HUES64 (cell line): Measurements from ENCODE around the gene DPP6.

ENCODE experiments used
- H3K27ac ChIP-seq: 2 replicates; pipeline ENCODE4 v1.7.0; 2013; ENCODE audit warnings: low read depth, low read length, inconsistent platforms
- H3K27me3 ChIP-seq: 2 replicates; pipeline ENCODE4 v1.6.1; 2013; ENCODE audit warnings: mild to moderate bottlenecking, low read length; ENCODE audit not compliant: insufficient read depth
- H3K36me3 ChIP-seq: 2 replicates; pipeline ENCODE4 v1.6.1; 2013; ENCODE audit warnings: mild to moderate bottlenecking, low read length; ENCODE audit not compliant: insufficient read depth
- H3K4me1 ChIP-seq: 2 replicates; pipeline ENCODE4 v1.6.1; 2013; ENCODE audit warnings: mild to moderate bottlenecking, low read length, moderate library complexity; ENCODE audit not compliant: insufficient read depth
- H3K4me3 ChIP-seq: 2 replicates; pipeline ENCODE4 v1.5.1; 2013; ENCODE audit warnings: mild to moderate bottlenecking, low read length, moderate library complexity
- H3K9ac ChIP-seq: 2 replicates; pipeline ENCODE4 v1.6.1; 2013; ENCODE audit warnings: mild to moderate bottlenecking, low read depth, low read length
- H3K9me3 ChIP-seq: 2 replicates; pipeline ENCODE4 v1.6.1; 2013; ENCODE audit warnings: low read depth, low read length; ENCODE audit not compliant: insufficient read depth
- WGBS: fragments of 150-250, 120-280 bp; methylation state at CpG from one replicate; pipeline ENCODE4 v1.1.7; 2013; ENCODE audit warnings: missing lambda C conversion rate; 5-methylcytosine and 5-hydroxymethylcytosine counted together

Gene DPP6

DNA sequence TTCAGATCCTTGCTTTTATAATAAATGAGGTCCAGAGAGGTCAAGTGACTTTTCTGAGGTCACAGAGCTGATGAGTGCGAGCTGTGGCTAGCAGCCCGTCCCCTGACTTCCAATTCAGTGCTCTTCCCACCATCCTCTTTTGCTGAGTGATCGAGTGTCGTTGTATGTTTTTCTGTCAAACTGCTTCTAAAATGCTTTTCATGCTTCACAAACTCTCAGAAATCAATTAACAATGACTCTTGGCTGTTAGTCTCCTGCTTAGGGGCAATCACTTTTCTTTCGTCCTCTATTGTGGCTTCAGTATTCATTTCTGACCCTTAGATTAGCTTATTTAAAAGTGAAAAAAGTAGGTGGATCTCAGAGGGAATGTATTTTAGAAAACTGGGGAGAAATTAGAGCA is 423.7 kb downstream of the DPP6 start:
- 95% methylated on average over 5 of the region's 5 CpGs for WGBS
- no peaks in the 10 kb centered on the region for H3K9me3 ChIP-seq

DNA sequence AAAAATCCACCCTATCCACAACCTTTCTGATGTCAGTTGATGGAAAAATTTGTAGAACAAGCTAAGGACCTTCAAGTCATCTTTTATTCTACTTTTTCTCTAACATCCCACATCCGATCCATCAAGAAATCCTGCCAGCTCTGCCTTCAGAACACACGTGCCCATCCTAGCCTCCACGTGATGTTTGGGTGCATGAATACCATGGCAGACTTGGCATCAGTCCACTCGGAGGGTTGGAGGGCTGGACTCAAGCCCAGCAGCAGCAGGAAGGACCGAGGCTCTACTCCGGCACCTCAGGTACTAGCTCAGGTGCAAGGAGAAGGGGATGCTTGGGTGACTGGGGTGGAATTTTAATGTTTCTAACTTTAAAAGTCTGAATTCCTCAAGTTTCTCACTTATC is 428.6 kb downstream of the DPP6 start:
- Histone ChIP-seq H3K36me3 (no peaks in the 10 kb centered on the region), H3K9ac (no peak overlapping the region), H3K9me3 (no peaks in the 10 kb centered on the region), H3K27me3 (no peaks in the 10 kb centered on the region), H3K4me1 (peaks cover 9% of the 10 kb centered on the region), H3K27ac (no peak overlapping the region), H3K4me3 (no peak overlapping the region)
- 92% methylated on average over 6 of the region's 6 CpGs for WGBS

More for the DNA sequence above, 423.7 kb downstream of the DPP6 start:
- H3K36me3 ChIP-seq, result no peaks in the 10 kb centered on the region
- H3K9ac ChIP-seq, result no peak overlapping the region
- H3K27me3 ChIP-seq, result no peaks in the 10 kb centered on the region
- H3K4me1 ChIP-seq, result no peaks in the 10 kb centered on the region
- no peak overlapping the region for H3K4me3 ChIP-seq
- H3K27ac ChIP-seq, result no peak overlapping the region

DNA sequence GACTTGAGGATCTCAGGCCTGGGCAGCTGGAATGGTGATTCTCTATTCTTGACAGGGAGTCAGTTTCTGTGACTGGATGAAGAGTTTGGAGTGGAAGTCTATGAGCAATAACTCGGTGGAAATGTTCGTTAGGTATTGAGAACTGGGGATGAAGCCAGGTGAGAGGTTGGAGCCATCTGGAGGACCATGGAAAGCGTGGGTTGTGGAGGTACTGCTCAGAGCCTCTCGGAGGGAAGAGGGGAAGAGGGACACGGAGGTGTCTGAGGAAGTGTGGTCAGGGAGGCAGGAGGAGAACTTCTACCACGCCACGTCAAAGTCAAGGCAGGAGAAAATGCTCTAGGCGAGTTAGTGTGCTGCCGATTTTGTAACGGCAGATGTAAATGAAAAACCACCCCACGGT is 430.7 kb downstream of the DPP6 start:
- Histone ChIP-seq H3K4me3 (no peak overlapping the region), H3K27ac (no peak overlapping the region)
- WGBS, result 93% methylated on average over 11 of the region's 11 CpGs

DNA sequence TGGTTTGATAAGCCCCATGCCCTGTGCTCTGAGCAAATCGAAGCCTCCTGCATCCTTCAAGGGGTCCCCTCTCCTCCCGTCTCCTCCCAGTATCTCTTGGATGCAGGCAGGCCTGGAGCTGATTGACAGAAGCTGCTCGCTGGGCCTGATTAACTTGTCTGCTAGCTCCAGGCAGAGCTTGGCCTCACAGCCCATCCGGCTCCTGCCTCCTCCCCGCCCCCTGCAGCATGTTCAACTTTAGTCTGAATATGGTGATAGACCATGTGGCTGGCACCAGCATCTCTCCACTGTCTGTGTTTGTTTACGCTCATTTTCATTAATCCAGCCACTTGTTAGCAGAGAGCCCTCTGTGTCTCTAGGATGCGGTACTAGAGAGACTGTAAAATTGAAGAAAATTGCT is 432.2 kb downstream of the DPP6 start:
- 80% methylated on average over 7 of the region's 7 CpGs for WGBS

More for the DNA sequence above, 430.7 kb downstream of the DPP6 start:
- Histone ChIP-seq H3K9ac (no peak overlapping the region), H3K36me3 (no peaks in the 10 kb centered on the region), H3K27me3 (no peaks in the 10 kb centered on the region), H3K4me1 (peaks cover 9% of the 10 kb centered on the region), H3K9me3 (no peaks in the 10 kb centered on the region)

DNA sequence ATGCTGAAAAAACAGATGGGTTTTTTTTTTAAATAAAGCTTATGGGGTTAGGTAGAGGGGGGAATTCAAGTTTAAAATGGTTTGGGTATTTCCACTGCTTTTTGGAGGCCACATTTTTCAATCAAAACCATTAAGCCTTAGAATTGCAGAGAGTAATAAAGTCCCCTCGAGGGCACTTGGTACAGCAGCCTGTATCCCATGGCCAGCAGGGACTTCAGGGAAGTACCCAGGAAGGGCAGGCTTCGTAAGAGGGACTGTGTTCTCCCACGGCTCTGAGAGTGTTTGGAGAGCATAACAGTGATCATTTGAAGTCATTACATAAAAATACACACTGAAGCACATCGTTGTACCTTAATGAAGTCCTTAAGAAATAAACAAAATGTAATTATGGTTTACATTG is 432.7 kb downstream of the DPP6 start:
- no peaks in the 10 kb centered on the region for H3K27me3 ChIP-seq
- H3K4me3 ChIP-seq, result no peak overlapping the region
- no peaks in the 10 kb centered on the region for H3K9me3 ChIP-seq
- no peaks in the 10 kb centered on the region for H3K36me3 ChIP-seq
- no peak overlapping the region for H3K27ac ChIP-seq
- WGBS, result 82% methylated on average over 2 of the region's 4 CpGs
- H3K9ac ChIP-seq, result no peak overlapping the region
- peaks cover 9% of the 10 kb centered on the region for H3K4me1 ChIP-seq

More for the DNA sequence above, 432.2 kb downstream of the DPP6 start:
- peaks cover 9% of the 10 kb centered on the region for H3K4me1 ChIP-seq
- no peaks in the 10 kb centered on the region for H3K36me3 ChIP-seq
- no peaks in the 10 kb centered on the region for H3K9me3 ChIP-seq
- no peak overlapping the region for H3K4me3 ChIP-seq
- no peak overlapping the region for H3K27ac ChIP-seq
- H3K27me3 ChIP-seq, result no peaks in the 10 kb centered on the region
- no peak overlapping the region for H3K9ac ChIP-seq

DNA sequence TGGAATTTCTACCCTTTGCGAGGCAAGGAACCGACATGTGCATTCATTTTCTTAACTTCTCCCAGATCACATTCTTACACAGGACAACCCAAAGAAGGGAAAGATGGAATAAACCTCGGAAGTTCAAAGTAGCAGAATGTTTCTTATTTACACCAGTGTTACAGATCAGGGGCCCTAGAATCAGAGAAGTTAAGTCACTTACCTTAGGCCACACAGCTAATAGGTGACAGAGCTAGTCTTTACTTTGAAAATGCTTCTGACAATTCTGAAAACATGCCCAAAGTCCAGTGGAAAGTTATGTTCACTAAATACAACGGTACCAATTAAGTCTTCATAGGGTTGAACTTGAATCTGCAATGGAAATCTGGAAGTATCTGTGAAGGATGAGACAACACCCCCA is 437.7 kb downstream of the DPP6 start:
- H3K36me3 ChIP-seq, result no peaks in the 10 kb centered on the region
- H3K27ac ChIP-seq, result no peak overlapping the region
- H3K4me3 ChIP-seq, result no peak overlapping the region
- no peaks in the 10 kb centered on the region for H3K27me3 ChIP-seq
- WGBS, result 98% methylated on average over 4 of the region's 4 CpGs
- no peaks in the 10 kb centered on the region for H3K9me3 ChIP-seq
- H3K9ac ChIP-seq, result no peak overlapping the region
- H3K4me1 ChIP-seq, result no peaks in the 10 kb centered on the region; the same call in 1 of the 2 replicates

DNA sequence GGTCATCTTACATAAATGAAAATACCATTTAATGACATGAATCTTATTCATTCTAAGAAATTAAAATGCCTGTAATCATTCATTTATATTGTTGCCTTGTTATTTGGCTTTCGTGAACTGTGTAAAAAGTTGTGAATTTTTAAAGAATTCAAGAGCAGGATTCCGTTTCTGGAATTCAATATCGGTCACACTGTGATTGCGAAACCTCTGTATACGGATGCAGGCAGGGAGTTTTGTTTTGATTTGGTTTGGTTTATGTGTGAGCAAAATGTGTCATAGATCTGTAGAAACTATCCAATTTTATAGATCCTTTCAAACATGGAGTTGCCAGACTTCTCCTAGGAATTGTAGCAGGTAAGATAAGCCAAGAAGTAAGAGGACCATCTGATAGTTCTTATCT is 441.4 kb downstream of the DPP6 start:
- Histone ChIP-seq H3K9ac (no peak overlapping the region), H3K27me3 (no peaks in the 10 kb centered on the region), H3K36me3 (no peaks in the 10 kb centered on the region), H3K9me3 (no peaks in the 10 kb centered on the region), H3K4me1 (no peaks in the 10 kb centered on the region), H3K4me3 (no peak overlapping the region), H3K27ac (no peak overlapping the region)
- WGBS, result 96% methylated on average over 5 of the region's 5 CpGs

DNA sequence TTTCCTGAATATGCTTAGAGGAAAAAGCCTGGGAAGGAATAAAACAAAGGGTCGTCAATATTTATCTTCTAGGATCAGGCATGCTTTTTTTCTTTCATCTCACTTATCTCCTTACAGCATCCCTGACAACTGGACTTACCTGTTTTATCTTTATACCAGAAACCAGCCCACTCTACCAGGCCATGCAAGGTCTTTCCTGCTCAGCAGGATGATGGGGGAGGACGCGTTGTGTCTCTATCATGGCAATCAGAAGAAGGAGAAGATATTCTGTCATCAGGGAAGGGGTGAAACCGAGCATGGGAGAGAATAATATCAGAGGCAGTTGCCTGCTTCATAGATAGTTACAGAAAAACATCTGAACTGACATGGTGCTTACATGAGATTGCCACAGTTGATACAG is 445.6 kb downstream of the DPP6 start:
- 91% methylated on average over 4 of the region's 4 CpGs for WGBS
- H3K36me3 ChIP-seq, result no peaks in the 10 kb centered on the region
- no peak overlapping the region for H3K4me3 ChIP-seq
- no peaks in the 10 kb centered on the region for H3K4me1 ChIP-seq
- H3K27me3 ChIP-seq, result no peaks in the 10 kb centered on the region
- no peak overlapping the region for H3K27ac ChIP-seq
- 0 out of 2 replicates have a peak, but pooled peaks cover 5% of the 10 kb centered on the region for H3K9me3 ChIP-seq
- H3K9ac ChIP-seq, result no peak overlapping the region

DNA sequence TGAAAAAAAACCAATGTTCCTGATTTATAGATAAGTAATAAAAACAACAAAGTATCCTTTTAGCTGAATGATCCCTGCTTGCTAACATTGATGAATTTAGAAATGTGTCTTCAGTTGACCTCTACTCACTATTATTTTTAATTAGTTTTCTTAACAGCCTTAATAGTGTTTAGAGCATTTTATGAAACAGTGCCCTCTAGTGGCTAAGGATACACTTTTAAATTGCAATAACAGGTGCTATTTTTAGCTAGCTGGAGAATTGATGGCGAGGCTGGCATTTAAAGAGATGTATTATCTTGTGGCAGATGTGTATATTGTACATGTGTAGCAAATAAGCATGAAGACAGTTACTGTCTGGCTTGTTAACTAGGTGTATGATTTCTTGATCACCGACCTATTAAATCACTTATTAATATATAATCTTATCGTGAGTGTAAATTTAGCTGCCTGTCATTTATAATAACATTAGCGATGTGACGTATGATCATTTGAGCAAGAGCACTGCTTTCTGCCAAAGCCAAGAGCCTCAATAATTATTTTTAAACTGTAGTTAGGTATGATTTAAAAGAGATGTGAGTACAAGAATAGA is 451.9 kb downstream of the DPP6 start:
- 79% methylated on average over 3 of the region's 5 CpGs for WGBS
- no peaks in the 10 kb centered on the region for H3K27me3 ChIP-seq
- peaks cover 3% of the 10 kb centered on the region; the same call in 1 of the 2 replicates for H3K4me1 ChIP-seq
- no peak overlapping the region for H3K27ac ChIP-seq
- 0 out of 2 replicates have a peak, but pooled peaks cover 8% of the 10 kb centered on the region for H3K9me3 ChIP-seq
- H3K9ac ChIP-seq, result no peak overlapping the region
- no peak overlapping the region for H3K4me3 ChIP-seq
- no peaks in the 10 kb centered on the region for H3K36me3 ChIP-seq

DNA sequence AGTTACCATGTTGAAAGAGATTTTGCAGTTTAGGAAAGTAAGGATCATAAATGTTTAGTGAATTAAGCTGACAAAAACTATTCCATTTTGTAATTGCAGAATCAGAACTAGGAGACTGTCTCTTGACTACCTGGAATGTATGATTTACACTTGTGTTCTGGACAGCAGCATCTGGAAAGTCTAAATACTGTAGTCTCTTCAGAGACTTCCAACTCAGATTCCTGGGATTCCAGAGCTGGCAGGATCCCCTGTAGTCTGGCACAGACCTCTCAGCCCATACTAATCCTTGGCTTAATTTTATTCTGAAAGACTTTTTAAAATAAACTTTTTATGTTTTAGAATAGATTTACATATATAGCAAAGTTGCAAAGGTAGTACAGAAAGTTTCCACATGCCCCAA is 452.7 kb downstream of the DPP6 start:
- Histone ChIP-seq H3K9ac (no peak overlapping the region), H3K27me3 (no peaks in the 10 kb centered on the region), H3K36me3 (no peaks in the 10 kb centered on the region), H3K4me1 (peaks cover 3% of the 10 kb centered on the region; the same call in 1 of the 2 replicates), H3K9me3 (0 out of 2 replicates have a peak, but pooled peaks cover 13% of the 10 kb centered on the region), H3K27ac (no peak overlapping the region), H3K4me3 (no peak overlapping the region)

DNA sequence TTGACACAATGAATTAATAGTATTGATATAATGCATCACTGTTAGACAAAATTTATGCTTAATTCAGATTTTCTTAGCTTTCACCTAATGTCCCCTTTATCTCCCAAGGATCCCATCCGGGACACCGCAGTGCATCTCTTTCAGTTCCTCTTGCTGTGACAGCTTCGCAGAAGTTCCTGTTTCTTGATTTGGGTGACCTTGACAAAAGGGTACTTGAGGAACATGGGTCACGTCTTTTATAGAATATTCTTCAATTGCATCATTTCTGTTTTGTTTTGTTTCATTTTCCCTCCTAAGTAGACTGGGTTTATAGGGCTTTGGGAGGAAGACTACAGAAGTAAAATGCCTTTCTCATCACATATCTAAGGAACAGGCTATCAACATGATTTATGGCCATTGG is 453.2 kb downstream of the DPP6 start:
- WGBS, result 97% methylated on average over 3 of the region's 4 CpGs
- Histone ChIP-seq H3K9me3 (0 out of 2 replicates have a peak, but pooled peaks cover 13% of the 10 kb centered on the region), H3K4me3 (no peak overlapping the region), H3K9ac (no peak overlapping the region), H3K36me3 (no peaks in the 10 kb centered on the region), H3K27ac (no peak overlapping the region), H3K27me3 (no peaks in the 10 kb centered on the region), H3K4me1 (peaks cover 3% of the 10 kb centered on the region; the same call in 1 of the 2 replicates)

DNA sequence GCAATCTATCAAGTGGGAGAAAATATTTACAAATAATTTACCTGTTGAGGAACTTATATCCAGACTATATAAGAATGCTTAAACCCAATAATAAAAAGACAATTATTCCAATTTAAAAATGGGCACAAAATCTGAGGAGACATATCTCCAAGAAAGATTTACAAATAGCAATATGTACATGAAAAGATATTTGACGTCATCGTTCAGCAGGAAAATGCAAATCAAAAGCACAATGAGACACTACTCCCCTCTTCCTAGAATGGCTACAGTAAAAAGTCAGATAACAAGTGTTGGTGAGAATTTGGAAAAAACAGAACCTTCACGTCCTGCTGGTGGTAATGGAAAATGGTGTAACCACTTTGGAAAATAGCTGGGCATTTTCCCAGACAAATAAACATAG is 457.0 kb downstream of the DPP6 start:
- no CpG with 5 or more reads among the region's 3 CpGs for WGBS
- Histone ChIP-seq H3K27me3 (no peaks in the 10 kb centered on the region), H3K9me3 (0 out of 2 replicates have a peak, but pooled peaks cover 7% of the 10 kb centered on the region), H3K9ac (no peak overlapping the region), H3K4me3 (no peak overlapping the region), H3K27ac (no peak overlapping the region), H3K36me3 (no peaks in the 10 kb centered on the region), H3K4me1 (peaks cover 3% of the 10 kb centered on the region; the same call in 1 of the 2 replicates)
